ENCODE data around the gene EIPR1. TPM values are rescaled to one million over a fixed set of nuclear protein-coding genes. Genes with fewer than 3 reads are reported as not detected.

Gene EIPR1
- total RNA-seq, 1 experiment from 2014 or later = 40.4 TPM

- Histone ChIP-seq H3K4me2 (ENCODE audit: low read depth, low read length, poor library complexity, severe bottlenecking) (no peak overlapping the region), H3K36me3 (ENCODE audit: insufficient read depth, low read length) (peaks cover 5% of the 10 kb centered on the region; the same call in 1 of the 2 replicates), H3K9me3 (ENCODE audit: low read length) (peaks cover 12% of the 10 kb centered on the region), H4K20me1 (ENCODE audit: insufficient read depth, low read depth, low read length) (no peaks in the 10 kb centered on the region), H2AFZ (ENCODE audit: low read length) (no peak overlapping the region), H3K79me2 (ENCODE audit: low read length) (peaks cover 72% of the 10 kb centered on the region), H3K27ac (ENCODE audit: low read length) (no peak overlapping the region), H3K27me3 (ENCODE audit: low read length) (no peaks in the 10 kb centered on the region), H3K9ac (ENCODE audit: low read length) (no peak overlapping the region), H3K4me3 (ENCODE audit: low read length) (no peak overlapping the region), H3K9me2 (replicated peaks; ENCODE audit: insufficient read depth, low read length) (no peaks in the 10 kb centered on the region), H3K4me1 (ENCODE audit: low read length) (no peaks in the 10 kb centered on the region)
- no peak for DNase-seq
Observed at GRCh38 chr2:3293221-3293620, 84.4 kb downstream of the EIPR1 start.

GRCh38 chr2:3292416-3292815 lies 85.2 kb downstream of the EIPR1 start:
- H3K4me1 ChIP-seq (ENCODE audit: low read length) = no peaks in the 10 kb centered on the region
- H3K27me3 ChIP-seq (ENCODE audit: low read length) = no peaks in the 10 kb centered on the region
- H3K79me2 ChIP-seq (ENCODE audit: low read length) = peaks cover 70% of the 10 kb centered on the region
- H3K4me2 ChIP-seq (ENCODE audit: low read depth, low read length, poor library complexity, severe bottlenecking) = no peak overlapping the region
- no peak overlapping the region for H3K27ac ChIP-seq (ENCODE audit: low read length)
- peaks cover 14% of the 10 kb centered on the region for H3K9me3 ChIP-seq (ENCODE audit: low read length)
- H2AFZ ChIP-seq (ENCODE audit: low read length) = no peak overlapping the region
- H4K20me1 ChIP-seq (ENCODE audit: insufficient read depth, low read depth, low read length) = no peaks in the 10 kb centered on the region
- H3K36me3 ChIP-seq (ENCODE audit: insufficient read depth, low read length) = peaks cover 5% of the 10 kb centered on the region; the same call in 1 of the 2 replicates
- no peaks in the 10 kb centered on the region for H3K9me2 ChIP-seq (replicated peaks; ENCODE audit: insufficient read depth, low read length)
- no peak for DNase-seq
- H3K4me3 ChIP-seq (ENCODE audit: low read length) = no peak overlapping the region
- no peak overlapping the region for H3K9ac ChIP-seq (ENCODE audit: low read length)

- H3K4me2 ChIP-seq (ENCODE audit: low read depth, low read length, poor library complexity, severe bottlenecking) = no peak overlapping the region
- H3K79me2 ChIP-seq (ENCODE audit: low read length) = peaks cover 69% of the 10 kb centered on the region
- H3K9me3 ChIP-seq (ENCODE audit: low read length) = peaks cover 14% of the 10 kb centered on the region
- H3K4me1 ChIP-seq (ENCODE audit: low read length) = no peaks in the 10 kb centered on the region
- no peaks in the 10 kb centered on the region for H3K27me3 ChIP-seq (ENCODE audit: low read length)
- H2AFZ ChIP-seq (ENCODE audit: low read length) = no peak overlapping the region
- H3K9me2 ChIP-seq (replicated peaks; ENCODE audit: insufficient read depth, low read length) = no peaks in the 10 kb centered on the region
- no peak overlapping the region for H3K9ac ChIP-seq (ENCODE audit: low read length)
- peaks cover 5% of the 10 kb centered on the region; the same call in 1 of the 2 replicates for H3K36me3 ChIP-seq (ENCODE audit: insufficient read depth, low read length)
- DNase-seq = no peak
- no peak overlapping the region for H3K27ac ChIP-seq (ENCODE audit: low read length)
- H4K20me1 ChIP-seq (ENCODE audit: insufficient read depth, low read depth, low read length) = no peaks in the 10 kb centered on the region
- H3K4me3 ChIP-seq (ENCODE audit: low read length) = no peak overlapping the region
Observed at GRCh38 chr2:3291750-3292149, 85.9 kb downstream of the EIPR1 start.

- no peak overlapping the region for H3K4me3 ChIP-seq (ENCODE audit: low read length)
- H4K20me1 ChIP-seq (ENCODE audit: insufficient read depth, low read depth, low read length) = no peaks in the 10 kb centered on the region
- H2AFZ ChIP-seq (ENCODE audit: low read length) = no peak overlapping the region
- no peaks in the 10 kb centered on the region for H3K9me2 ChIP-seq (replicated peaks; ENCODE audit: insufficient read depth, low read length)
- no peak overlapping the region for H3K4me2 ChIP-seq (ENCODE audit: low read depth, low read length, poor library complexity, severe bottlenecking)
- H3K4me1 ChIP-seq (ENCODE audit: low read length) = no peaks in the 10 kb centered on the region
- no peak for DNase-seq
- H3K9ac ChIP-seq (ENCODE audit: low read length) = no peak overlapping the region
- no peak overlapping the region for H3K27ac ChIP-seq (ENCODE audit: low read length)
- H3K79me2 ChIP-seq (ENCODE audit: low read length) = peaks cover 67% of the 10 kb centered on the region
- no peaks in the 10 kb centered on the region for H3K27me3 ChIP-seq (ENCODE audit: low read length)
- H3K9me3 ChIP-seq (ENCODE audit: low read length) = peaks cover 14% of the 10 kb centered on the region
- H3K36me3 ChIP-seq (ENCODE audit: insufficient read depth, low read length) = peaks cover 5% of the 10 kb centered on the region; the same call in 1 of the 2 replicates
Observed at GRCh38 chr2:3291113-3291512, 86.5 kb downstream of the EIPR1 start.

- H4K20me1 ChIP-seq (ENCODE audit: insufficient read depth, low read depth, low read length) = no peaks in the 10 kb centered on the region
Observed at GRCh38 chr2:3290655-3291054, 87.0 kb downstream of the EIPR1 start.

GRCh38 chr2:3289971-3290370 lies 87.6 kb downstream of the EIPR1 start:
- peaks cover 14% of the 10 kb centered on the region for H3K9me3 ChIP-seq (ENCODE audit: low read length)
- no peak overlapping the region for H3K4me3 ChIP-seq (ENCODE audit: low read length)
- no peaks in the 10 kb centered on the region for H3K9me2 ChIP-seq (replicated peaks; ENCODE audit: insufficient read depth, low read length)
- peaks cover 69% of the 10 kb centered on the region for H3K79me2 ChIP-seq (ENCODE audit: low read length)
- no peak overlapping the region for H3K9ac ChIP-seq (ENCODE audit: low read length)
- H3K27ac ChIP-seq (ENCODE audit: low read length) = no peak overlapping the region
- H3K27me3 ChIP-seq (ENCODE audit: low read length) = no peaks in the 10 kb centered on the region
- no peak for DNase-seq
- no peak overlapping the region for H3K4me2 ChIP-seq (ENCODE audit: low read depth, low read length, poor library complexity, severe bottlenecking)
- no peak overlapping the region for H2AFZ ChIP-seq (ENCODE audit: low read length)
- no peaks in the 10 kb centered on the region for H3K4me1 ChIP-seq (ENCODE audit: low read length)
- H3K36me3 ChIP-seq (ENCODE audit: insufficient read depth, low read length) = peaks cover 5% of the 10 kb centered on the region; the same call in 1 of the 2 replicates
- H4K20me1 ChIP-seq (ENCODE audit: insufficient read depth, low read depth, low read length) = no peaks in the 10 kb centered on the region

More at GRCh38 chr2:3290655-3291054, 87.0 kb downstream of the EIPR1 start:
- Histone ChIP-seq H3K4me1 (ENCODE audit: low read length) (no peaks in the 10 kb centered on the region), H3K79me2 (ENCODE audit: low read length) (peaks cover 69% of the 10 kb centered on the region), H3K4me2 (ENCODE audit: low read depth, low read length, poor library complexity, severe bottlenecking) (no peak overlapping the region), H3K9me2 (replicated peaks; ENCODE audit: insufficient read depth, low read length) (no peaks in the 10 kb centered on the region), H3K36me3 (ENCODE audit: insufficient read depth, low read length) (peaks cover 5% of the 10 kb centered on the region; the same call in 1 of the 2 replicates), H2AFZ (ENCODE audit: low read length) (no peak overlapping the region), H3K27me3 (ENCODE audit: low read length) (no peaks in the 10 kb centered on the region), H3K9ac (ENCODE audit: low read length) (no peak overlapping the region), H3K27ac (ENCODE audit: low read length) (no peak overlapping the region), H3K4me3 (ENCODE audit: low read length) (no peak overlapping the region), H3K9me3 (ENCODE audit: low read length) (peaks cover 14% of the 10 kb centered on the region)
- DNase-seq = no peak

- DNase-seq = no peak
- Histone ChIP-seq H3K4me3 (ENCODE audit: low read length) (no peak overlapping the region), H2AFZ (ENCODE audit: low read length) (no peak overlapping the region), H4K20me1 (ENCODE audit: insufficient read depth, low read depth, low read length) (no peaks in the 10 kb centered on the region), H3K4me1 (ENCODE audit: low read length) (no peaks in the 10 kb centered on the region), H3K79me2 (ENCODE audit: low read length) (peaks cover 72% of the 10 kb centered on the region), H3K9ac (ENCODE audit: low read length) (no peak overlapping the region), H3K36me3 (ENCODE audit: insufficient read depth, low read length) (peaks cover 5% of the 10 kb centered on the region; the same call in 1 of the 2 replicates), H3K27me3 (ENCODE audit: low read length) (no peaks in the 10 kb centered on the region), H3K27ac (ENCODE audit: low read length) (no peak overlapping the region), H3K4me2 (ENCODE audit: low read depth, low read length, poor library complexity, severe bottlenecking) (no peak overlapping the region), H3K9me2 (replicated peaks; ENCODE audit: insufficient read depth, low read length) (no peaks in the 10 kb centered on the region), H3K9me3 (ENCODE audit: low read length) (peaks cover 14% of the 10 kb centered on the region)
Observed at GRCh38 chr2:3289526-3289925, 88.1 kb downstream of the EIPR1 start.

GRCh38 chr2:3289171-3289515 lies 88.5 kb downstream of the EIPR1 start:
- Histone ChIP-seq H3K9ac (ENCODE audit: low read length) (no peak overlapping the region), H3K4me2 (ENCODE audit: low read depth, low read length, poor library complexity, severe bottlenecking) (no peak overlapping the region)

More at GRCh38 chr2:3289171-3289515, 88.5 kb downstream of the EIPR1 start:
- peaks cover 14% of the 10 kb centered on the region for H3K9me3 ChIP-seq (ENCODE audit: low read length)
- no peak for DNase-seq
- H2AFZ ChIP-seq (ENCODE audit: low read length) = no peak overlapping the region
- H3K4me3 ChIP-seq (ENCODE audit: low read length) = no peak overlapping the region
- H3K36me3 ChIP-seq (ENCODE audit: insufficient read depth, low read length) = peaks cover 5% of the 10 kb centered on the region; the same call in 1 of the 2 replicates
- H3K4me1 ChIP-seq (ENCODE audit: low read length) = no peaks in the 10 kb centered on the region
- no peaks in the 10 kb centered on the region for H4K20me1 ChIP-seq (ENCODE audit: insufficient read depth, low read depth, low read length)
- no peak overlapping the region for H3K27ac ChIP-seq (ENCODE audit: low read length)
- H3K9me2 ChIP-seq (replicated peaks; ENCODE audit: insufficient read depth, low read length) = no peaks in the 10 kb centered on the region
- peaks cover 74% of the 10 kb centered on the region for H3K79me2 ChIP-seq (ENCODE audit: low read length)
- no peaks in the 10 kb centered on the region for H3K27me3 ChIP-seq (ENCODE audit: low read length)
